OCI-LY1 (cell line): ENCODE data around the gene PCDHGA5.
"Not testable (repeated sequence)": the region's sequence is repeated elsewhere in the genome, so short reads cannot be mapped to it uniquely, and the experiment has no call there.

Source experiments
- H2AFZ ChIP-seq: fragments of 200-600 bp; sonication (generic), shearing (Covaris generic); 2 replicates; pipeline ENCODE4 v1.6.0; 2014; ENCODE audit warnings: antibody characterized with exemption, mild to moderate bottlenecking, low read length
- H3F3A ChIP-seq: fragments of 200-600 bp; sonication (generic), shearing (Covaris generic); 2 replicates; pipeline ENCODE4 v1.6.0; 2014; ENCODE audit warnings: mild to moderate bottlenecking, antibody characterized with exemption, low read length, moderate library complexity; ENCODE audit not compliant: insufficient read depth
- H3K27ac ChIP-seq: fragments of 200-600 bp; sonication (generic); 2 replicates; pipeline ENCODE4 v1.5.1; 2014; ENCODE audit warnings: low read length, mixed run types, mild to moderate bottlenecking, low read depth; ENCODE audit not compliant: poor library complexity, severe bottlenecking
- H3K27me3 ChIP-seq: fragments of 200-600 bp; sonication (generic); 2 replicates; pipeline ENCODE4 v1.6.0; 2014; ENCODE audit warnings: antibody characterized with exemption, mild to moderate bottlenecking, low read length, moderate library complexity; ENCODE audit not compliant: insufficient read depth
- H3K36me3 ChIP-seq: fragments of 200-600 bp; sonication (generic); 2 replicates; pipeline ENCODE4 v1.6.1; 2014; ENCODE audit warnings: mild to moderate bottlenecking, antibody characterized with exemption, low read length, moderate library complexity, mixed read lengths; ENCODE audit not compliant: insufficient read depth
- H3K4me1 ChIP-seq: fragments of 200-600 bp; sonication (generic); 2 replicates; pipeline ENCODE4 v1.5.1; 2014; ENCODE audit warnings: mild to moderate bottlenecking, low read length, moderate library complexity; ENCODE audit not compliant: insufficient read depth, severe bottlenecking
- H3K4me2 ChIP-seq: fragments of 200-600 bp; sonication (generic), shearing (Covaris generic); 2 replicates; pipeline ENCODE4 v1.6.1; 2014; ENCODE audit warnings: low read length
- H3K4me3 ChIP-seq: fragments of 200-600 bp; sonication (generic); 2 replicates; pipeline ENCODE4 v1.5.1; 2014; ENCODE audit warnings: low read length, low read depth, mild to moderate bottlenecking, mixed read lengths; ENCODE audit not compliant: poor library complexity, severe bottlenecking
- H3K79me2 ChIP-seq: fragments of 200-600 bp; shearing (Covaris generic); 2 replicates; pipeline ENCODE4 v1.6.1; 2016; ENCODE audit warnings: mixed run types, low read length, mixed read lengths; ENCODE audit not compliant: insufficient read depth
- H3K9ac ChIP-seq: fragments of 200-600 bp; sonication (generic), shearing (Covaris generic); 2 replicates; pipeline ENCODE4 v1.6.1; 2014; ENCODE audit warnings: mild to moderate bottlenecking, low read length, mixed read lengths
- H3K9me2 ChIP-seq: fragments of 200-600 bp; sonication (generic), shearing (Covaris generic); 2 replicates; pipeline ENCODE4 v1.6.1; 2014; ENCODE audit warnings: low read depth, mild to moderate bottlenecking, low read length, mixed read lengths
- H3K9me3 ChIP-seq: fragments of 200-600 bp; shearing (Covaris generic); 2 replicates; pipeline ENCODE4 v1.6.1; 2014; ENCODE audit warnings: low read length, mixed read lengths
- H4K20me1 ChIP-seq: fragments of 200-600 bp; sonication (generic), shearing (Covaris generic); 2 replicates; pipeline ENCODE4 v1.6.0; 2016; ENCODE audit warnings: mild to moderate bottlenecking, low read length; ENCODE audit not compliant: insufficient read depth
- CTCF ChIP-seq: fragments of 200-600 bp; sonication (generic), shearing (Covaris generic); IDR thresholded peaks from 2 replicates; pipeline ENCODE4 v1.5.1; 2017; ENCODE audit warnings: mild to moderate bottlenecking, antibody characterized with exemption, low read length, moderate library complexity, mixed read lengths
- EZH2 ChIP-seq: fragments of 200-600 bp; sonication (generic), shearing (Covaris generic); IDR thresholded peaks from 2 replicates; pipeline ENCODE4 v1.8.0; 2017; ENCODE audit warnings: borderline replicate concordance, mixed run types, mild to moderate bottlenecking, antibody characterized with exemption, low read length, moderate library complexity, mixed read lengths

PCDHGA5 gene

GRCh38 chr5:141373673-141374317 is 9.8 kb downstream of the PCDHGA5 start, which contains the start of gene PCDHGA6:
Gene PCDHGA6 (plus strand): TSS chr5:141373891. CDS start chr5:141374084, 193 bp downstream.
- Histone ChIP-seq H3K9ac (no peak within 1 kb of the TSS), H3K4me1 (no peaks in the 10 kb centered on the region), H3K9me2 (no peaks in the 10 kb centered on the region), H4K20me1 (no peaks in the 10 kb centered on the region), H3K4me2 (no peak within 1 kb of the TSS), H3F3A (0 out of 2 replicates have a peak, but pooled peaks cover 3% of the 10 kb centered on the region), H3K27me3 (no peaks in the 10 kb centered on the region), H3K79me2 (no peaks in the 10 kb centered on the region), H2AFZ (no peak within 1 kb of the TSS), H3K36me3 (no peaks in the 10 kb centered on the region), H3K9me3 (peaks cover 19% of the 10 kb centered on the region), H3K4me3 (no peak within 1 kb of the TSS), H3K27ac (no peak within 1 kb of the TSS)
- TF ChIP-seq CTCF (peak; percentile 18; the same call in 1 of the 2 replicates), EZH2 (no peak)

GRCh38 chr5:141374627-141375026 is 10.7 kb downstream of the PCDHGA5 start:
- no peaks in the 10 kb centered on the region for H3K36me3 ChIP-seq

GRCh38 chr5:141375444-141376155 is 11.6 kb downstream of the PCDHGA5 start:
- not testable (repeated sequence) for H3K4me2 ChIP-seq, H3K4me1 ChIP-seq, H3K27me3 ChIP-seq, H3K27ac ChIP-seq, H3K9ac ChIP-seq, H4K20me1 ChIP-seq, H3K79me2 ChIP-seq, H3K36me3 ChIP-seq, H3K4me3 ChIP-seq, H3K9me2 ChIP-seq, H2AFZ ChIP-seq, H3F3A ChIP-seq
- peaks cover 19% of the 10 kb centered on the region for H3K9me3 ChIP-seq

More at GRCh38 chr5:141374627-141375026, 10.7 kb downstream of the PCDHGA5 start:
- Histone ChIP-seq H3F3A (0 out of 2 replicates have a peak, but pooled peaks cover 3% of the 10 kb centered on the region), H3K79me2 (no peaks in the 10 kb centered on the region), H3K4me3 (no peak overlapping the region), H3K9me3 (peaks cover 19% of the 10 kb centered on the region), H3K4me2 (no peak overlapping the region), H3K9me2 (no peaks in the 10 kb centered on the region), H4K20me1 (no peaks in the 10 kb centered on the region), H2AFZ (no peak overlapping the region), H3K9ac (no peak overlapping the region), H3K27ac (no peak overlapping the region), H3K4me1 (no peaks in the 10 kb centered on the region), H3K27me3 (no peaks in the 10 kb centered on the region)
- TF ChIP-seq EZH2: no peak
- TF ChIP-seq CTCF: no peak
